Mucosa of stomach (tissue), 1 donor: ENCODE results near the gene MTCP1.

Experiments
- H3K27me3 ChIP-seq: one replicate; pipeline ENCODE4 v1.7.0; 2013; ENCODE audit warnings: mild to moderate bottlenecking, low read length; ENCODE audit not compliant: control insufficient read depth, insufficient read depth
- H3K36me3 ChIP-seq: one replicate; pipeline ENCODE4 v1.7.0; 2013; ENCODE audit warnings: low read length; ENCODE audit not compliant: control insufficient read depth, insufficient read depth
- H3K4me1 ChIP-seq: one replicate; pipeline ENCODE4 v1.7.0; 2013; ENCODE audit warnings: mild to moderate bottlenecking, low read length; ENCODE audit not compliant: control insufficient read depth, insufficient read depth
- H3K4me3 ChIP-seq: one replicate; pipeline ENCODE4 v1.7.0; 2013; ENCODE audit warnings: low read length
- H3K9ac ChIP-seq: one replicate; pipeline ENCODE4 v1.7.0; 2013; ENCODE audit warnings: mild to moderate bottlenecking, low read length, moderate library complexity
- H3K9me3 ChIP-seq: one replicate; pipeline ENCODE4 v1.7.0; 2013; ENCODE audit warnings: mild to moderate bottlenecking, low read length, moderate library complexity; ENCODE audit not compliant: control insufficient read depth
- donor health status: Pancreatic carcinoma.

Gene MTCP1

DNA sequence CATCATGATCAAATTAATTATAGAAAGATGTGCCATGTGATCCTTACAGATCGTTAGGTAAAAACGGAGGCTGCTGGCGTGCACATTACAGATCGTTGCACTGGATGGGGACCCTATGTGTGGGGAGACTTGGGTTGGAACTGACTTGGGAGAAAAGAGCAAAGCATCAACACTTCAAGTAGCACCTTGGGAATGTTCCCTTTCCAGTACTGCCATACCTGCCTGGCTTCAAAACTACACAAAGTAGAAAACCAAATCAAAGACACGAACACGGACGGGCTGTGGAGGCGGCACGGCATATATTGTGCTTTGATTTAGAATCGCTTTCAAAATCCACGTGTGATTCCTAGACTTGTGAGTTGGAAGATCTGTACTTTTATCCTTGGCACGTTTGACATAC is 898 bp downstream of the MTCP1 start:
- Histone ChIP-seq H3K36me3 (no peaks in the 10 kb centered on the region), H3K27me3 (no peaks in the 10 kb centered on the region), H3K4me3 (peak overlapping the region; percentile 41), H3K9me3 (no peaks in the 10 kb centered on the region), H3K4me1 (no peaks in the 10 kb centered on the region), H3K9ac (peak overlapping the region; percentile 80)

GRCh38 chrX:155069414-155069813 is 1.5 kb downstream of the MTCP1 start:
- Histone ChIP-seq H3K9ac (no peak overlapping the region), H3K9me3 (no peaks in the 10 kb centered on the region), H3K27me3 (no peaks in the 10 kb centered on the region), H3K4me1 (no peaks in the 10 kb centered on the region), H3K4me3 (peak overlapping the region; percentile 41), H3K36me3 (no peaks in the 10 kb centered on the region)

DNA sequence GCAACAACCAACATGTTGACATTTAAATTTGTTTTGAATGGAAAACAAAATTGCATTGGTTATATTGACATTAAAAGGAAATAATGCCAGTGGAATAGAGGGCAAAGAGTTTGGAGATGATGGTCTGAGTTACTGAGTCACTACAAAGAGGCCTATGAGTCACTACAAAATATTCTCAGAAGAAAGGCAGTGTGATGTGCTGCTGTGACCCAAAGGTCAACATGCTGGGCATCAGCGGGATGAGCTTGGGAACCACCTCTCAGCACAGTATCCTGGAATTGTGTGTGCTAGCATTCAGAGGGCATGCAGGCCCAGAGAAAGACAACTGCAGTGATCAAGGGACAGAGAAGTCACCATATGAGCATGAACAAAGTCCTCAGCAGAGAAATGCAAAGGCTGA is 2.8 kb downstream of the MTCP1 start:
- H3K9me3 ChIP-seq = no peaks in the 10 kb centered on the region
- no peaks in the 10 kb centered on the region for H3K36me3 ChIP-seq

GRCh38 chrX:155065035-155065734 is 5.8 kb downstream of the MTCP1 start:
- H3K36me3 ChIP-seq = no peaks in the 10 kb centered on the region
- H3K4me3 ChIP-seq = no peak overlapping the region
- no peaks in the 10 kb centered on the region for H3K27me3 ChIP-seq
- no peak overlapping the region for H3K9ac ChIP-seq
- H3K4me1 ChIP-seq = no peaks in the 10 kb centered on the region
- no peaks in the 10 kb centered on the region for H3K9me3 ChIP-seq

More for the DNA sequence above, 2.8 kb downstream of the MTCP1 start:
- Histone ChIP-seq H3K27me3 (no peaks in the 10 kb centered on the region), H3K4me3 (no peak overlapping the region), H3K9ac (no peak overlapping the region), H3K4me1 (no peaks in the 10 kb centered on the region)

DNA sequence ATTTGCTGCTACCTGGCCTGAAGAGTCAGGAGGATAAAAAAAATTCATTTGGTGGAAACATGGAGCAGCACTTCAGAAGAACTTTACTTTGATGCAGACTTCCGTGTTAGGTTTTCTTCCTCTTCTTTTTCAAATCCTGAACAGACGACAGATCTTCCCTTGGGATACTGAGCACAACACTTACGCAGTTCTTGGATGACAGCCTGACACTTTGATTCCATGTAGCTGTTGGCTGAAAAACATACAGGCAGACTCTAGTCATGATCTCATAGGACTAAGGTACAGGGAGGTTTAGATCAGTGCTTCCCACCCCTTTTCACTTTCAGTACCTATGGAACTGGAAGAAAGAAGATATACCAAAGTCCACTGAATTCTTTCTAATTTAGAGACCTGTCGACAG is 9.2 kb downstream of the MTCP1 start:
- no peaks in the 10 kb centered on the region for H3K36me3 ChIP-seq
- peaks cover 3% of the 10 kb centered on the region for H3K4me1 ChIP-seq
- no peaks in the 10 kb centered on the region for H3K27me3 ChIP-seq
- no peak overlapping the region for H3K4me3 ChIP-seq
- no peak overlapping the region for H3K9ac ChIP-seq
- H3K9me3 ChIP-seq = no peaks in the 10 kb centered on the region

DNA sequence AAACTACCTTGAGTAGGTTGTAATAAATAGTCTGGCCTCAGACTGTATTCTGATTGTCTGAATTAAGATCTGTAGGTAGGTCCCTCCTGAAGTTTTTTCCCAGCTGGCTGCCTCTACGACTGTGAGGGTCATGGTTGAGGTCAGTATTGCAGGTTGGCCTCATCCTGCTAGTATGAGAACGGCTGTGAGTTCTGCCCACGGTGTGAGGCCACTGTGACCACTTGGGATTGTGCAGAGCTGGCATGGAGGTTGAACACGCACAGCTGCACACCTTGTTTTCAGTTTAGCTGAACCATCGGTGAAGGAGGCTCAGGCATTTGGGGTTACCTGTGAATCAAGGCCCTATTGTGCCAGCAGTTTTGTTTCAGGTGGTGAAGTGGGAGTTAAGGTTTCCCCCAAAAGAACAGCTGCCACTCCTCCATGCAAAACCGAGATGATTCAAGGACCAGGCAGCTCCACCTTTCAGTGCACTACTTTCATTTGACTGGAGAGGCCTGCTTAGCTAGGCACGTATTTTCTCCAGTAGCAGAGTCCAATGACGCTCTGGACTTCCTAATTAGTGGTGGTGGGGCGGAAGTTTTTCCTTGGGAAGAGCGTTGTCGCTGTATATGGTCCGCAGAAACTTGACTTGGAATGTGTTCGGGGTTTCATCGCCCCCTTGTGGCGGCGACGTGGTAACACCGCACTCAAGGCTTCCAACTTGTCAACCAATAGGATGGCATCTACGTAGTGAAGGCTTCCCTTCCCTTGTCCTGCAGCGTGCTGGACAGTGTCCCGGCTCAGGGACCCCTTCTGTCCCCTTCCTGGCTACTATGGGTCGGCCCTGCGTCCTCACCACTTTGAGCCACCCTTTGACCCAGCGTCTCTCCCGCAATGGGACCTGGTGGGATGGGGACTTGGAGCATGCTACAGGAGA is 13.8 kb downstream of the MTCP1 start:
- H3K9ac ChIP-seq = no peak overlapping the region
- no peaks in the 10 kb centered on the region for H3K27me3 ChIP-seq
- no peaks in the 10 kb centered on the region for H3K9me3 ChIP-seq
- H3K4me1 ChIP-seq = peaks cover 5% of the 10 kb centered on the region
- H3K36me3 ChIP-seq = no peaks in the 10 kb centered on the region
- no peak overlapping the region for H3K4me3 ChIP-seq

- Histone ChIP-seq H3K36me3 (no peaks in the 10 kb centered on the region), H3K4me3 (no peak overlapping the region), H3K27me3 (no peaks in the 10 kb centered on the region), H3K9me3 (no peaks in the 10 kb centered on the region), H3K4me1 (peaks cover 5% of the 10 kb centered on the region), H3K9ac (no peak overlapping the region)
Observed at GRCh38 chrX:155056471-155056870, 14.5 kb downstream of the MTCP1 start.

DNA sequence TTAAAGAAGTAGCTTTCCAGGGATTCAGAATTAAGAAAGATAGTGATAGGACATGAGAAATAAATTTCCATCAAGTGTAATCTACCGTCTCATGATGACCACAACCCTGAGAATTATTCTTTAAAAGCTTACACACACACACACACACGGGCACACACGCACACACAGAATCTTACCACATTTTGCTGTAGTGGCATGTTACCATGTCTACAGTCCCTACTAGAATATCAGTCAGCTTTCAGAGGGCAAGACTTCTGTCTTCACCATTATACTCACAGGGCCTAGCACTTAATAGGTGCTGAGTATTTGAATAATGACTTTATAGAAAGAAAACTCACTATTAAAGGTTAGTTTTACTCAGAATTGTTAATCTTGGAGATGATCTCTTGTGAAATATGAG is 15.4 kb downstream of the MTCP1 start:
- Histone ChIP-seq H3K36me3 (no peaks in the 10 kb centered on the region), H3K27me3 (no peaks in the 10 kb centered on the region), H3K9me3 (no peaks in the 10 kb centered on the region), H3K9ac (no peak overlapping the region), H3K4me3 (no peak overlapping the region), H3K4me1 (peaks cover 5% of the 10 kb centered on the region)

GRCh38 chrX:155054255-155054654 is 16.7 kb downstream of the MTCP1 start:
- Histone ChIP-seq H3K9me3 (no peaks in the 10 kb centered on the region), H3K4me1 (peaks cover 5% of the 10 kb centered on the region), H3K27me3 (no peaks in the 10 kb centered on the region), H3K4me3 (no peak overlapping the region), H3K9ac (no peak overlapping the region), H3K36me3 (no peaks in the 10 kb centered on the region)

DNA sequence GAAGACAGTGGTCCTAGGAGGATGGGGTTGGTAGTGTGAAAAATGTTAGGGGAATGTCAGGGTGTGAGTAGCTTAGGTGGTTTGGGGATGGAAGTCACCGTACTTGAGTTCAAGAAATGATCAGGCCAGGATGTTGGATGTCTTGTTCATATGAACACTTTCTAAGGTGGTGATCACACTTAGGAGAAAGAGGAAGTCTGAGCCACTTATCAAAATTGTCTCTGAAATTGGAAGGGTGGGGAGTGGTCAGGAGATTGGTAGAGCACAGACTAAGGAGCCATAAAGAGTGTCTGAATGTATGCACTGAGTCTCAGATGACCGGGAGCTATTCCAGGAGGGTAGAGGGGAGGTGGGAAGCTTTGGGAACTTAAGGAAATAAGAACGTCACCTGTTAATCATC is 17.3 kb downstream of the MTCP1 start:
- peaks cover 5% of the 10 kb centered on the region for H3K4me1 ChIP-seq
- H3K36me3 ChIP-seq = no peaks in the 10 kb centered on the region
- no peaks in the 10 kb centered on the region for H3K9me3 ChIP-seq
- no peaks in the 10 kb centered on the region for H3K27me3 ChIP-seq
- H3K4me3 ChIP-seq = no peak overlapping the region
- H3K9ac ChIP-seq = no peak overlapping the region

DNA sequence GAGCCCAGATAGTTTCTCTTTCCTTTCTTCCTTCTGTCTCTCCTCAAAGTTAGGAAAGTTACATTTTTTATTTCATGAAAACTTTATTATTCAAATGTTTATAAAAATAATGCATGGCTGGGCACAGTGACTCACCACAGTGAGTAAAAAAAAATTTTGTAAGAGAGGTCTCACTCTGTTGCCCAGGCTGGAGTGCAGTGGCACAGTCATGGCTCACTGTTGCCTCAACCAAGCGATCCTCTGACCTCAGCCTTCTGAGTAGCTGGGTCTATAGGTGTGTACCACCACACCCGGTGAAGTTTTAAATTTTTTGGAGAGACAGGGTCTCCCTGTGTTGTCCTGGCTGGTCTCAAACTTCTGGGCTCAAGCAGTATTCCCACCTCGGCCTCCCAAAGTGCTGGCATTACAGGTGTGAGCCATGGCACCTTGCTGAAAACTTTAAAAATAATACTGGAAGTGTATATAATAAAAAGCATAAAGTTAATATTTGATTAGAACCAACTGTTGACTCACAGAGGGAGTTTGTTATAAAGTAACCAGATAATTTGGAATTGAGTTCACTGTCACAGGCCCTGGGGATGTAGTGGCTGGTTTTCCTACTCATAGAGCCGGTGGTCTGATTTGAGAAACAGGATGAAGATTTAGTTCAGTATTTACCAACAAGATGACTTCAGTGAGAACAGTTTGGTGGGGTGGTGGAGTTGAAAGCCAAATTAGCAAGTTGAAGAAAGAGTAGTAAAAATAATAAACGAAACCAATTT is 18.0 kb downstream of the MTCP1 start:
- Histone ChIP-seq H3K27me3 (no peaks in the 10 kb centered on the region), H3K9ac (no peak overlapping the region), H3K4me1 (peaks cover 5% of the 10 kb centered on the region), H3K9me3 (no peaks in the 10 kb centered on the region), H3K4me3 (no peak overlapping the region), H3K36me3 (no peaks in the 10 kb centered on the region)
